K562 (cell line): ENCODE data around the gene SHFL.

Experiments
- ARID4B ChIP-seq: sonication (generic); formaldehyde crosslinking; IDR thresholded peaks from 2 replicates; pipeline ENCODE4 v1.8.0; 2022; ENCODE audit warnings: mild to moderate bottlenecking, missing genetic modification reagents
- E2F4 ChIP-seq: sonication (generic); formaldehyde crosslinking; IDR thresholded peaks from 2 replicates; pipeline ENCODE4 v1.8.0; 2022; ENCODE audit warnings: mild to moderate bottlenecking, low read depth, missing genetic modification reagents
- ELF1 ChIP-seq: fragments of 200-800 bp; sonication (Bioruptor generic); IDR thresholded peaks from 2 replicates; pipeline ENCODE4 v1.6.1; 2016; ENCODE audit warnings: missing genetic modification characterization, missing compliant biosample characterization
- ERF ChIP-seq: fragments of 450-650 bp; formaldehyde crosslinking; IDR thresholded peaks from 2 replicates; pipeline ENCODE4 v1.4.0; 2020; ENCODE audit warnings: mild to moderate bottlenecking, mixed read lengths
- EZH2 ChIP-seq: IDR thresholded peaks from 2 replicates; pipeline ENCODE4 v1.6.1; 2012; ENCODE audit warnings: low read depth, mild to moderate bottlenecking, inconsistent platforms, low read length, borderline replicate concordance
- KDM1A ChIP-seq, 2 experiments: fragments of 450-650 bp; IDR thresholded peaks; 2 replicates each; pipeline ENCODE4 v1.6.1; 2016; ENCODE audit warnings: mild to moderate bottlenecking in 2 of 2
- MCM7 ChIP-seq, 2 experiments: fragments of 450-650 bp; IDR thresholded peaks; 2 replicates each; pipeline ENCODE4 v1.6.1; 2016 to 2018
- SRSF9 ChIP-seq: fragments of 200-400 bp; formaldehyde crosslinking; IDR thresholded peaks from 2 replicates; pipeline ENCODE4 v1.6.1; 2017; ENCODE audit warnings: low read depth, low read length, borderline replicate concordance
- TEAD4 ChIP-seq, 2 experiments: sonication (generic) in 1 of 2; formaldehyde crosslinking in 1 of 2; IDR thresholded peaks; 2 replicates each; pipeline versions ENCODE4 v1.6.1 to v1.8.0; 2012 to 2022; ENCODE audit warnings: borderline replicate concordance in 1 of 2, inconsistent platforms in 1 of 2, low read length in 1 of 2, mild to moderate bottlenecking in 1 of 2, missing genetic modification reagents in 1 of 2
- YY1 ChIP-seq, 3 experiments: IDR thresholded peaks; 2 replicates each; pipeline ENCODE4 v1.6.1; 2011; ENCODE audit warnings: low read length in 2 of 3, mild to moderate bottlenecking in 2 of 3, moderate library complexity in 2 of 3, borderline replicate concordance in 1 of 3, control low read depth in 1 of 3, low read depth in 1 of 3; ENCODE audit not compliant: insufficient read depth in 3 of 3, insufficient replicate concordance in 2 of 3, control insufficient read depth in 1 of 3, insufficient read length in 1 of 3; ENCODE audit errors: extremely low read depth in 1 of 3
- ZNF274 ChIP-seq: IDR thresholded peaks from 2 replicates; pipeline ENCODE4 v1.6.1; 2011; ENCODE audit warnings: low read depth, mild to moderate bottlenecking, low read length, moderate library complexity, borderline replicate concordance
- TF ChIP-seq, protein P1 (sequence below), 3 experiments: IDR thresholded peaks in 2 of 3; conservative IDR thresholded peaks in 1 of 3; 2 replicates each; pipeline ENCODE4 v1.5.1; 2011 to 2012; ENCODE audit warnings: low read length in 3 of 3, mild to moderate bottlenecking in 3 of 3, control low read depth in 2 of 3, improper control_type of control experiment in 1 of 3, inconsistent platforms in 1 of 3, low read depth in 1 of 3, mixed read lengths in 1 of 3, moderate library complexity in 1 of 3; ENCODE audit not compliant: insufficient read depth in 2 of 3
- TF ChIP-seq, protein P2 (sequence below): sonication (generic); formaldehyde crosslinking; IDR thresholded peaks from 2 replicates; pipeline ENCODE4 v1.9.0; 2022; ENCODE audit warnings: mild to moderate bottlenecking, missing genetic modification reagents

- TF ChIP-seq KDM1A (IDR thresholded peaks at IDR 0.05) (no peak), ELF1 (tag) (no peak), ERF (CRISPR knock-in tag) (no peak), ZNF274 (no peak), SRSF9 (no peak), E2F4 (no peak), MCM7 (IDR thresholded peaks at IDR 0.05) (no peak), EZH2 (no peak), YY1 (IDR thresholded peaks at IDR 0.05; ENCODE audit: borderline replicate concordance in 1 of 3, control insufficient read depth in 1 of 3, extremely low read depth in 1 of 3, insufficient read depth in 3 of 3, insufficient read length in 1 of 3, insufficient replicate concordance in 2 of 3, low read depth in 1 of 3, low read length in 2 of 3) (no peak), TEAD4 (IDR thresholded peaks at IDR 0.05; ENCODE audit: low read length) (no peak), TEAD4 (CRISPR knock-in tag; IDR thresholded peaks at IDR 0.05; ENCODE audit: borderline replicate concordance) (no peak), ARID4B (CRISPR knock-in tag) (no peak)
- TF ChIP-seq, protein P1, sequence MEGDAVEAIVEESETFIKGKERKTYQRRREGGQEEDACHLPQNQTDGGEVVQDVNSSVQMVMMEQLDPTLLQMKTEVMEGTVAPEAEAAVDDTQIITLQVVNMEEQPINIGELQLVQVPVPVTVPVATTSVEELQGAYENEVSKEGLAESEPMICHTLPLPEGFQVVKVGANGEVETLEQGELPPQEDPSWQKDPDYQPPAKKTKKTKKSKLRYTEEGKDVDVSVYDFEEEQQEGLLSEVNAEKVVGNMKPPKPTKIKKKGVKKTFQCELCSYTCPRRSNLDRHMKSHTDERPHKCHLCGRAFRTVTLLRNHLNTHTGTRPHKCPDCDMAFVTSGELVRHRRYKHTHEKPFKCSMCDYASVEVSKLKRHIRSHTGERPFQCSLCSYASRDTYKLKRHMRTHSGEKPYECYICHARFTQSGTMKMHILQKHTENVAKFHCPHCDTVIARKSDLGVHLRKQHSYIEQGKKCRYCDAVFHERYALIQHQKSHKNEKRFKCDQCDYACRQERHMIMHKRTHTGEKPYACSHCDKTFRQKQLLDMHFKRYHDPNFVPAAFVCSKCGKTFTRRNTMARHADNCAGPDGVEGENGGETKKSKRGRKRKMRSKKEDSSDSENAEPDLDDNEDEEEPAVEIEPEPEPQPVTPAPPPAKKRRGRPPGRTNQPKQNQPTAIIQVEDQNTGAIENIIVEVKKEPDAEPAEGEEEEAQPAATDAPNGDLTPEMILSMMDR (IDR thresholded peaks at IDR 0.05 in 2 of 3, conservative IDR thresholded peaks at IDR 0.05 in 1 of 3; ENCODE audit: insufficient read depth in 2 of 3, low read depth in 1 of 3, low read length in 3 of 3): no peak
- TF ChIP-seq, protein P2, sequence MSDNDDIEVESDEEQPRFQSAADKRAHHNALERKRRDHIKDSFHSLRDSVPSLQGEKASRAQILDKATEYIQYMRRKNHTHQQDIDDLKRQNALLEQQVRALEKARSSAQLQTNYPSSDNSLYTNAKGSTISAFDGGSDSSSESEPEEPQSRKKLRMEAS: no peak
These were observed 34.5 kb downstream of the SHFL start for GRCh38 chr19:10120538-10121189.
